Endodermal cell (in vitro differentiated cells): ENCODE measurements around the gene TXNDC2. TPM values are rescaled to one million over a fixed set of nuclear protein-coding genes. Genes with fewer than 3 reads are reported as not detected.

Source experiments
- DNase-seq: peaks from one replicate; pipeline ENCODE4 v3.0.0-alpha.2; 2017
- H3K27ac ChIP-seq: 2 replicates; pipeline ENCODE4 v1.5.1; 2013; ENCODE audit warnings: mild to moderate bottlenecking, low read depth, low read length, moderate library complexity
- H3K27me3 ChIP-seq: 2 replicates; pipeline ENCODE4 v1.6.1; 2013; ENCODE audit warnings: mild to moderate bottlenecking, low read length, moderate library complexity; ENCODE audit not compliant: insufficient read depth, control insufficient read depth, poor library complexity, severe bottlenecking
- H3K36me3 ChIP-seq: 2 replicates; pipeline ENCODE4 v1.7.0; 2013; ENCODE audit warnings: mild to moderate bottlenecking, low read length, moderate library complexity; ENCODE audit not compliant: control insufficient read depth, insufficient read depth
- H3K4me1 ChIP-seq: one replicate; pipeline ENCODE4 v1.7.0; 2013; ENCODE audit warnings: low read length; ENCODE audit not compliant: control insufficient read depth, insufficient read depth
- H3K4me3 ChIP-seq: 2 replicates; pipeline ENCODE4 v1.5.1; 2013; ENCODE audit warnings: mild to moderate bottlenecking, low read length, moderate library complexity
- H3K9ac ChIP-seq: 2 replicates; pipeline ENCODE4 v1.6.1; 2013; ENCODE audit warnings: mild to moderate bottlenecking, low read length, moderate library complexity; ENCODE audit not compliant: poor library complexity, severe bottlenecking; ENCODE audit errors: extremely low read depth
- H3K9me3 ChIP-seq: 2 replicates; pipeline ENCODE4 v1.6.1; 2013; ENCODE audit warnings: mild to moderate bottlenecking, low read length, moderate library complexity; ENCODE audit not compliant: control insufficient read depth
- H3K27ac Mint-ChIP-seq: 2 replicates; pipeline ENCODE4 v1.8.0; 2020; ENCODE audit warnings: mixed read lengths
- H3K27me3 Mint-ChIP-seq: 2 replicates; pipeline ENCODE4 v1.8.0; 2021; ENCODE audit warnings: mild to moderate bottlenecking, mixed read lengths; ENCODE audit not compliant: insufficient read depth
- H3K36me3 Mint-ChIP-seq: 2 replicates; pipeline ENCODE4 v1.8.0; 2020; ENCODE audit warnings: low read depth, mixed read lengths
- H3K4me1 Mint-ChIP-seq: 2 replicates; pipeline ENCODE4 v1.8.0; 2020; ENCODE audit warnings: mixed read lengths
- H3K4me3 Mint-ChIP-seq: 2 replicates; pipeline ENCODE4 v1.8.0; 2020; ENCODE audit warnings: mild to moderate bottlenecking, moderate library complexity, mixed read lengths
- H3K9me3 Mint-ChIP-seq: 2 replicates; pipeline ENCODE4 v1.8.0; 2020; ENCODE audit warnings: mild to moderate bottlenecking, mixed read lengths
- WGBS, 2 experiments: methylation state at CpG; one replicate each; pipeline versions ENCODE4 v1.1.5 to v1.1.7; 2013; ENCODE audit warnings: missing lambda C conversion rate in 2 of 2, mixed read lengths in 1 of 2; ENCODE audit not compliant: insufficient coverage in 1 of 2, insufficient read length in 1 of 2; 5-methylcytosine and 5-hydroxymethylcytosine counted together
- total RNA-seq, 2 donors: library from RNA; stranded (reverse); fragmentation: NEBNext Ultra II Directional in 1 of 2; extraction: Animal tissue kit (Norgen Biotek cat#: 25700) in 1 of 2; gene quantifications; 2 replicates in 1 of 2; 3 replicates in 1 of 2; pipeline ENCODE4 v1.2.1, GENCODE V29; 2021
- TF ChIP-seq, protein P1 (sequence below): fragments of 200-600 bp; sonication (generic); conservative IDR thresholded peaks from 2 replicates; pipeline ENCODE4 v1.5.0; 2021; ENCODE audit warnings: antibody characterized with exemption, mild to moderate bottlenecking

The TXNDC2 gene
- total RNA-seq, 2 donors from 2014 or later, result not detected

DNA sequence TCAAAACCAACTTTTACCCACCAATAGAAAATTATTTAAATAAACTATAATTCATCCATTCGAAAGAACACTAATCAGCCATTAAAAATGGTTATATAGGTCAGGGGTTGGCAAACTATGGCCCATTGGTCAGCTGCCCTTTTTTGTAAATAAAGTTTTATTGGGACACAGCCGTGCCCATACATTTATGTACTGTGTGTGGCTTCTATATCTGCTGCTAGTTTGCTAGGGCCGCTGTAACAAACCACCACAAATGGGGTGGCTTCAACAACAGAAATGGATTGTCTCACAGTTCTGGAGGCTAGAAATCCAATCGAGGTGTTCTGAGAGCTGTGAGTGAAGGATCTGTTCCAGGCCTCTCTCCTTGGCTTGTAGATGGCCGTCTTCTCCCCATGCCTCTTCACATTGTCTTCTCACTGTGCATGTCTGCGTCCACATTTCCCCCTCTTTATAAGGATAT lies 7.0 kb upstream of the TXNDC2 start:
- peaks cover 18% of the 10 kb centered on the region for H3K4me1 Mint-ChIP-seq
- H3K4me3 Mint-ChIP-seq, result no peak overlapping the region
- H3K36me3 Mint-ChIP-seq, result no peaks in the 10 kb centered on the region
- H3K27me3 Mint-ChIP-seq, result peaks cover 25% of the 10 kb centered on the region
- H3K27ac ChIP-seq, result no peak overlapping the region
- no peaks in the 10 kb centered on the region for H3K9me3 ChIP-seq
- no peak overlapping the region for H3K4me3 ChIP-seq
- H3K9ac ChIP-seq, result no peak overlapping the region
- WGBS, 2 experiments, result 95% methylated on average over 3 to 6 of the region's 6 CpGs
- H3K9me3 Mint-ChIP-seq, result peaks cover 2% of the 10 kb centered on the region
- H3K27me3 ChIP-seq, result peaks cover 18% of the 10 kb centered on the region
- TF ChIP-seq, protein P1, sequence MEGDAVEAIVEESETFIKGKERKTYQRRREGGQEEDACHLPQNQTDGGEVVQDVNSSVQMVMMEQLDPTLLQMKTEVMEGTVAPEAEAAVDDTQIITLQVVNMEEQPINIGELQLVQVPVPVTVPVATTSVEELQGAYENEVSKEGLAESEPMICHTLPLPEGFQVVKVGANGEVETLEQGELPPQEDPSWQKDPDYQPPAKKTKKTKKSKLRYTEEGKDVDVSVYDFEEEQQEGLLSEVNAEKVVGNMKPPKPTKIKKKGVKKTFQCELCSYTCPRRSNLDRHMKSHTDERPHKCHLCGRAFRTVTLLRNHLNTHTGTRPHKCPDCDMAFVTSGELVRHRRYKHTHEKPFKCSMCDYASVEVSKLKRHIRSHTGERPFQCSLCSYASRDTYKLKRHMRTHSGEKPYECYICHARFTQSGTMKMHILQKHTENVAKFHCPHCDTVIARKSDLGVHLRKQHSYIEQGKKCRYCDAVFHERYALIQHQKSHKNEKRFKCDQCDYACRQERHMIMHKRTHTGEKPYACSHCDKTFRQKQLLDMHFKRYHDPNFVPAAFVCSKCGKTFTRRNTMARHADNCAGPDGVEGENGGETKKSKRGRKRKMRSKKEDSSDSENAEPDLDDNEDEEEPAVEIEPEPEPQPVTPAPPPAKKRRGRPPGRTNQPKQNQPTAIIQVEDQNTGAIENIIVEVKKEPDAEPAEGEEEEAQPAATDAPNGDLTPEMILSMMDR, result no peak
- no peak overlapping the region for H3K27ac Mint-ChIP-seq
- DNase-seq, result no peak
- H3K36me3 ChIP-seq, result no peaks in the 10 kb centered on the region
- peaks cover 4% of the 10 kb centered on the region for H3K4me1 ChIP-seq

DNA sequence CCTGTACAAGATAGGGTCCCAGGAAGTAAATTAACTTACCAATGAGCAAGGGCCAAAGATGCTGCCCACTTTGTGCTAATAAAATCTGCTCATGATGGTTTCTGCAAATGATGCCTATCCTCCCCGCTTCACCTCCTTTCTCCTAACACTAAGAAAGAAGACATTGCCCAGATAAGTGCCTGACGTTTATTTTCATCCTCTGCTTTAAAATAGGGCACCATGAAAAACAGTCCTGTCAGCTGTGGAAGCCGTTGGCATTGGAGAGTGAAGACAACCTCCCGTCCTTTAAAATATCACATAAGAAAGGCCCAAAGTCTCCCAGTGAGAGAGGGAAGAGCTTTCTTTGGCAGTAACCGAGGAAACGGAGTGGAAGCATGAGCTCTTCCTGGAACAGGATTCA lies 1.7 kb upstream of the TXNDC2 start:
- Mint-ChIP-seq H3K27ac (no peak overlapping the region), H3K4me3 (no peak overlapping the region), H3K9me3 (peaks cover 2% of the 10 kb centered on the region), H3K4me1 (peaks cover 6% of the 10 kb centered on the region), H3K36me3 (no peaks in the 10 kb centered on the region), H3K27me3 (peaks cover 64% of the 10 kb centered on the region)
- TF ChIP-seq, protein P1, result no peak
- H3K9ac ChIP-seq, result no peak overlapping the region
- no peaks in the 10 kb centered on the region for H3K9me3 ChIP-seq
- H3K36me3 ChIP-seq, result no peaks in the 10 kb centered on the region
- no peak for DNase-seq
- no peaks in the 10 kb centered on the region for H3K4me1 ChIP-seq
- H3K27ac ChIP-seq, result no peak overlapping the region
- H3K27me3 ChIP-seq, result peaks cover 26% of the 10 kb centered on the region
- WGBS, 2 experiments, result 91 to 92% methylated on average over 6 of the region's 6 CpGs
- H3K4me3 ChIP-seq, result no peak overlapping the region

DNA sequence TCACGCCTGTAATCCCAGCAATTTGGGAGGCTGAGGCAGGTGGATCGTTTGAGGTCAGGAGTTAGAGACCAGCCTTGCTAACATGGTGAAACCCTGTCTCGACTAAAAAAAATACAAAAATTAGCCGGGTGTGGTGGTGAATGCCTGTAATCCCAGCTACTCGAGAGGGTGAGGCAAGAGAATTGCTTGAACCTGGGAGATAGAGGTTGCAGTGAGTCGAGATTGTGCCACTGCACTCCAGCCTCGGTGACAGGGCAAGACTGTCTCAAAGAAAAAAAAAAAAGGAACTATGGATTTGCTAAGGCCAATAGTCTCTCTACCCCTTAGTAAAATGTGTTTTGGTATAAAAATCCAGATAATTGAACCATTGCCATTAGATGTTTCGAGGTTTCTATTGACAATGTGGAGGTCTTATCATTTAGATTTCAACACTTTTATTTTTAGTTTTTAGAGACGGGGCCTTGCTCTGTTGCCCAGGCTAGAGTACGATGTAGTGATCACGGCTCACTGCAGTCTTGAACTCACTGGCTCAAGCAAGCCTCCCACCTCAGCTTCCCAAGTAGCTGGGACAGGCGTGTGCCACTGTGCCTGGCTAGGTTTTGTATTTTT lies 1.1 kb upstream of the TXNDC2 start:
- Mint-ChIP-seq H3K27ac (no peak overlapping the region), H3K27me3 (peaks cover 66% of the 10 kb centered on the region), H3K36me3 (no peaks in the 10 kb centered on the region), H3K4me3 (no peak overlapping the region), H3K9me3 (peaks cover 2% of the 10 kb centered on the region), H3K4me1 (peaks cover 6% of the 10 kb centered on the region)
- Histone ChIP-seq H3K36me3 (no peaks in the 10 kb centered on the region), H3K27me3 (peaks cover 26% of the 10 kb centered on the region), H3K4me3 (no peak overlapping the region), H3K27ac (no peak overlapping the region), H3K9ac (no peak overlapping the region), H3K9me3 (no peaks in the 10 kb centered on the region), H3K4me1 (no peaks in the 10 kb centered on the region)
- TF ChIP-seq, protein P1, result no peak
- WGBS, 2 experiments, result 94 to 96% methylated on average over 11 to 12 of the region's 12 CpGs
- no peak for DNase-seq
